Activated CD4-positive, CD25-positive, alpha-beta regulatory T cell treated with anti-CD3 and anti-CD28 coated beads, Interleukin-2, amount 50 U/mL, for 16 hours (primary cell): ENCODE data around the gene RUNX1.

ENCODE experiments used
- DNase-seq: peaks from one replicate; pipeline ENCODE4 v3.0.0-alpha.2; 2020; ENCODE audit warnings: low read depth, low spot score

The RUNX1 gene

GRCh38 chr21:34900376-34900775 lies 148.7 kb downstream of the RUNX1 start:
- no peak for DNase-seq

DNA sequence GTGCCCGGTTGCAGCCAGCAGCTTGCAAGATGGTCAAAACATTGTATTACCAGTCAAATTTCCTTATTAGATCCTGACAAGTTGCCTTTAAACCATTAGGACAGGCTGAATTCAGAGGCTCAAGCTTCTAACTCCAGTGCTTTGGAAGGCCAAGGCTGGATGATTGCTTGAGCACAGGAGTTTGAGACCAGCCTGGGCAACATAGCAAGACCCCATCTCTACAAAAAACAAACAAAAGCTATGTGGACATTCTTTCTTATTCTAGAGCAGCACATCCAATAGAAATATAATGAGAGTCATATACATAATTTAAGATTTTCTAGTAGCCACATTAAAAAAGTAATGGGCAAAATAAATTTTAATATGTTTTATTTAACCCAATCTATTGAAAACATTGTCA lies 149.3 kb downstream of the RUNX1 start:
- DNase-seq, result no peak

DNA sequence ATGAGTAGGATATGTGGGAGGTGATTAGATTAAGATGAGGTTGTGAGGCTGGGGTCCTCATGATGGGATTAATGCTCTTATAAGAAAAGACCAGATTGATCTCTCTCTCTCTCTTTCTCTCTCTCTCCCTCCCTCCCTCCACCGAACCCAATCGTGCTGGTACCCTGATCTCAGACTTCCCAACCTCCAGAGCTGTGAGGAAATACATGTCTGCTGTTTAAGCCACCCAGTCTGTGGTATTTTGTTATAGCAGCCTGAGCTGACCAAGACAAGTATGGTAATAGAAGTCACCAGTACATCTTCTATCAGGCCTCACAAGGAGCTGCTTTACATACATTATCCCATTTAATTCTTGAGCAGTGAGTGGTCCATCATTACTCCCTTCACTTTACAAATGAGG lies 149.8 kb downstream of the RUNX1 start:
- no peak for DNase-seq

DNA sequence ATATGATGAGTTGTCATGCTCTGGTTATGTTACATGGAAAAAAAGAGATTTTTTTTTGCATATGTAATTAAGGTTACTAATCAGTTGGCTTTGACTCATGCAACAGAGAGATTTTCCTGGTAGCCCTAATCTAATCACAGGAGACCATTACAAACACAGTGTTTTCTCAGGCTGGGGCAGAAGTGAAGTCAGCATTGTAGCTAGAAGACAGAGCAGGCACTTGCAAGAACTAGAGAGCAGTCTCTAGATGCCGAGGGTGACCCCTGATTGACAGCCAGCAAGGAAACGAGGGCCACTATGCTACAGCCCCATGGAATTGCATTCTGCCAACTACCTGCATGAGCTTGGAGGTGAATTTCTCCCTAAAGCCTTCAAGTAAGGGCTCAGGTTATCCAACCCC lies 151.3 kb downstream of the RUNX1 start:
- DNase-seq, result no peak

GRCh38 chr21:34894401-34894800 lies 154.7 kb downstream of the RUNX1 start:
- DNase-seq, result no peak

DNA sequence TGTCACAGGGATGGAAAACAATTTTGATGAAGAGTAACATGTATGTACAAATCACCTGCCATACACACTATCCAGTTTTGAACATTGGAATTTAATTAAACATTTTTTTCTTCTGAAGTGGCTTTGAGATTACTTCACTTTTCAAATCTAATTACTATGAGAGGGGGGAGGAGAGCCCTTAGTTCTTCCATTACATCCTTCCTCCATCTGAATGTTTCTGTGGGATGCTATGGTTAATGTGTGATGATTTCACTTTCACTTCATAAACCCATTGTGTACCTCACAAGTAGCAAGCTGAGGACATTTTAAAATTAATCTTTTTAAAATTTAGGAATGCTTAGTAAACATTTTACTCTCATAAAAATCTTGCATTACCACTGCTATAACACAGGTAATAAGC lies 156.9 kb downstream of the RUNX1 start:
- DNase-seq, result no peak

DNA sequence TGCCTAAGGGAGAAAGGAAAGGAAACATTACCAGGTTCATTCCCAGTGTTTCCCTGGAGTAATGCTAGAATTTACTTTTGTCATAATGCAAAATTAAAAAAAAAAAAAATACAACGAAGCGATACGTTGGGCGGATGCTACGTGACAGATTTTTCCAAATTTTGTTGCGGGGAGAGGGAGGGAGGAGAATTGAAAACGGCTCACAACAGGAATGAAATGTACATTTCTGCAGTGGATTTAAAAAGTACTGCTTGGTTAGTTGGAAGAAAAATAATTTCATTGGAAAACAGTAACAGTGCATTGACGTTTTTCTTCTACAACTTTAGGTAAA lies 157.5 kb downstream of the RUNX1 start:
- no peak for DNase-seq

- DNase-seq, result no peak
These were observed 158.1 kb downstream of the RUNX1 start for GRCh38 chr21:34890724-34891612.

- DNase-seq, result no peak
These were observed 158.7 kb downstream of the RUNX1 start for GRCh38 chr21:34890470-34890723.

GRCh38 chr21:34889676-34890469 lies 159.2 kb downstream of the RUNX1 start:
- DNase-seq, result peak; percentile 51

GRCh38 chr21:34889320-34889675 lies 159.8 kb downstream of the RUNX1 start:
- no peak for DNase-seq

- peak; percentile 46 for DNase-seq
These were observed 160.4 kb downstream of the RUNX1 start for GRCh38 chr21:34888569-34889319.

DNA sequence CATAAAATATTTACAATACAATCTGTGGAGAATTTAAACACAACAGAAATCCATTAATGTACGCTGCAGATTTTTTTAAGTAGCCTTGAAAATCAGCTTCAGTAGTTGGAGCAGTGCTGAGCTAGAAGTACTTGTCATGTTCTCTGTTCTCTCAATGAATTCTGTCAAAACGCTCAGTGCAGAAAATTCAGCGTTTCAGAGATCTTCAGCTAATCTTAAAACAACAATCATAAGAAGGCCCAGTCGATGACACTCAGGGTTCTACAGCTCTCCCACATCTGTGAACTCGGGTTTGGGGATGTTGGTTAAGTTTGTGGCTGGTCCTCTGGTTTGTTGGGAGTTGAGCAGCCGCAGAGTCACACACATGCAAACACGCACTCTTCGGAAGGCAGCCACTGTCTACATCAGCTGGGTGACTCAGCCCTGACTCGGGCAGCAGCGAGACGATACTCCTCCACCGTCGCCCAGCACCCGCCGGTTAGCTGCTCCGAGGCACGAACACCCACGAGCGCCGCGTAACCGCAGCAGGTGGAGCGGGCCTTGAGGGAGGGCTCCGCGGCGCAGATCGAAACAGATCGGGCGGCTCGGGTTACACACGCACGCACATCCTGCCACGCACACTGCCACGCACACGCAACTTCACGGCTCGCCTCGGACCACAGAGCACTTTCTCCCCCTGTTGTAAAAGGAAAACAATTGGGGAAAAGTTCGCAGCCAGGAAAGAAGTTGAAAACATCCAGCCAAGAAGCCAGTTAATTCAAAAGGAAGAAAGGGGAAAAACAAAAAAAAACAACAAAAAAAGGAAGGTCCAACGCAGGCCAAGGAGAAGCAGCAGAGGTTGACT lies 161.2 kb downstream of the RUNX1 start:
- peak; percentile 79 for DNase-seq

GRCh38 chr21:34887105-34887442 lies 162.0 kb downstream of the RUNX1 start:
- DNase-seq, result no peak

- DNase-seq, result no peak
These were observed 162.6 kb downstream of the RUNX1 start for GRCh38 chr21:34886240-34887104.

- no peak for DNase-seq
These were observed 163.4 kb downstream of the RUNX1 start for GRCh38 chr21:34885626-34886239.

GRCh38 chr21:34885125-34885524 lies 164.0 kb downstream of the RUNX1 start:
- no peak for DNase-seq

DNA sequence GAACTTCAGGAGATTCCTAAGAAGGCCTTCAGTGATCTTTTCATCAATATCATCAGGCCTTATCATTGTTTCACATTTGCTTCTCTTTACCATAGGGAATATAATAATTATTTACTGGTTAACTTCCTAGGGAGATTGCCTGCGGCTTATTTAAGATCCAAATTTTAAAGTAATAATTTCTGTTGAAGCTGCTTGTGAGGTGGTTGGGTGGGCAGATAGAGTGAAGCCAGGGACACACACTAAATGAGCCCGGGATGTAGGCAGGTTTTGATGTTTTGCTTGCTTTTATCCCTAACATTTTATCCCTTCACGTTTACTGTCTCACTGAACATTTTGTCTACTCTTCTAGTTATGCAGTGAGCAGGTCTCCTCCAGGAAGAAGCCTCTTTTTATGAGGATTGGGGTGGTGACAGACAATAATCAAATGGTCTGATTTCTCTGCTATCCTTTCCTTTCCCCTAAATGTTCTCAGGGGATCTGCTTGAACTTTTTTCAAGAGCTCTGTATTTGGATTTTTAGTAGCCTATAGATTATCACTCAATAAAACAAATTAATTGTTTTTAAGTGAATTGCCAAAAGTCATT lies 164.7 kb downstream of the RUNX1 start:
- DNase-seq, result no peak

GRCh38 chr21:34883491-34884271 lies 165.4 kb downstream of the RUNX1 start:
- DNase-seq, result no peak
